Panc1 (cell line): Measurements from ENCODE around the gene GCK. TPM values are rescaled to one million over a fixed set of nuclear protein-coding genes. Genes with fewer than 3 reads are reported as not detected.

Source experiments
- ATAC-seq: fragments of 200-7000 bp; cut with Tn5 transposase; 2 replicates; pipeline ENCODE4 v1.9.1; 2020; ENCODE audit warnings: mild to moderate bottlenecking, moderate library complexity
- BruUV-seq: library from RNA; stranded (reverse); fragments of 400-500 nt; replicated peaks from 2 replicates; lab custom pipeline; 2021; lab: Mats Ljungman, UMichigan
- CTCF ChIA-PET: fragments of 300-600 bp; sonication (Branson Sonifier 250); formaldehyde crosslinking; loops from one replicate; lab custom pipeline; 2022; ENCODE audit warnings: antibody characterized with exemption; lab: Charles Lee
- POLR2A ChIA-PET: fragments of 300-600 bp; sonication (Branson Sonifier 250); formaldehyde crosslinking; loops from one replicate; lab custom pipeline; 2022; ENCODE audit warnings: antibody characterized with exemption; lab: Charles Lee
- DNase-seq: peaks from one replicate; pipeline ENCODE4 v3.0.0-alpha.2; 2010; ENCODE audit warnings: low read depth, low spot score
- H3K27ac ChIP-seq: 2 replicates; pipeline ENCODE4 v1.5.1; 2011; ENCODE audit warnings: mild to moderate bottlenecking, low read length, inconsistent platforms
- H3K27me3 ChIP-seq: fragments of 200-500 bp; sonication (Bioruptor generic); 2 replicates; pipeline ENCODE4 v1.6.0; 2014; ENCODE audit warnings: low read length, inconsistent platforms; ENCODE audit not compliant: control insufficient read depth, insufficient read depth
- H3K36me3 ChIP-seq: fragments of 200-500 bp; sonication (Bioruptor generic); 2 replicates; pipeline ENCODE4 v1.5.1; 2014; ENCODE audit warnings: inconsistent platforms, mild to moderate bottlenecking, low read length, moderate library complexity; ENCODE audit not compliant: control insufficient read depth, insufficient read depth
- H3K4me1 ChIP-seq: 2 replicates; pipeline ENCODE4 v1.5.1; 2011; ENCODE audit warnings: inconsistent platforms, mild to moderate bottlenecking, low read length, moderate library complexity; ENCODE audit not compliant: control insufficient read depth, insufficient read depth
- H3K4me3 ChIP-seq, 2 experiments: 2 replicates each; pipeline ENCODE4 v1.5.1; 2011 to 2012; ENCODE audit warnings: low read depth in 2 of 2, low read length in 2 of 2, mild to moderate bottlenecking in 2 of 2, inconsistent platforms in 1 of 2, moderate library complexity in 1 of 2
- H3K9me3 ChIP-seq: fragments of 200-500 bp; sonication (Bioruptor generic); 2 replicates; pipeline ENCODE4 v1.5.1; 2014; ENCODE audit warnings: low read depth, mild to moderate bottlenecking, inconsistent platforms, low read length, moderate library complexity; ENCODE audit not compliant: control insufficient read depth, insufficient read depth
- CTCF ChIP-seq: fragments of 450-650 bp; IDR thresholded peaks from 2 replicates; pipeline ENCODE4 v1.5.1; 2017; ENCODE audit warnings: mild to moderate bottlenecking
- POLR2AphosphoS5 ChIP-seq: IDR thresholded peaks from 2 replicates; pipeline ENCODE4 v1.6.1; 2012; ENCODE audit warnings: mild to moderate bottlenecking, low read depth, low read length, moderate library complexity
- REST ChIP-seq, 2 experiments: IDR thresholded peaks; 2 replicates each; pipeline ENCODE4 v1.6.1; 2011 to 2012; ENCODE audit warnings: low read depth in 2 of 2, control low read depth in 1 of 2, low read length in 1 of 2, mild to moderate bottlenecking in 1 of 2, moderate library complexity in 1 of 2; ENCODE audit not compliant: insufficient read depth in 1 of 2
- SIN3A ChIP-seq: IDR thresholded peaks from 2 replicates; pipeline ENCODE4 v1.6.1; 2012; ENCODE audit warnings: low read depth, mild to moderate bottlenecking, low read length, moderate library complexity, borderline replicate concordance; ENCODE audit not compliant: insufficient read depth
- TCF7L2 ChIP-seq: IDR thresholded peaks from 2 replicates; pipeline ENCODE4 v1.6.1; 2011; ENCODE audit warnings: mild to moderate bottlenecking, low read depth, low read length, inconsistent platforms
- in situ Hi-C: cut with HindIII; loops from 2 replicates; pipeline ENCODE4 v1.10.0; 2016; ENCODE audit warnings: low sequenced_read_pairs, low pct_unique_long_range_greater_than_20kb
- intact Hi-C: fragments of 100-400 bp; cut with micrococcal nuclease; formaldehyde crosslinking; loops from one replicate; pipeline ENCODE4 v1.10.0; 2022; ENCODE audit not compliant: unreplicated experiment
- total RNA-seq: library from RNA; stranded (reverse); gene quantifications from one replicate; pipeline ENCODE4 v1.2.1, GENCODE V29; 2021; ENCODE audit not compliant: unreplicated experiment

GCK gene
- total RNA-seq, 1 experiment from 2014 or later, result 0.36 TPM

GRCh38 chr7:44186736-44187135 is 2.5 kb downstream of the GCK start:
- intact Hi-C loops, result no loop called here
- H3K4me1 ChIP-seq, result peaks cover 21% of the 10 kb centered on the region
- peaks cover 4% of the 10 kb centered on the region; the same call in 1 of the 2 replicates for H3K9me3 ChIP-seq
- no peaks in the 10 kb centered on the region for H3K27me3 ChIP-seq
- DNase-seq (no peak), ATAC-seq (no peak)
- in situ Hi-C loops, result no loop called here
- no peaks in the 10 kb centered on the region for H3K36me3 ChIP-seq
- H3K4me3 ChIP-seq, result no peak overlapping the region
- no TSS peak for BruUV-seq
- ChIA-PET POLR2A (no interaction called here), CTCF (no interaction called here)
- no peak overlapping the region for H3K27ac ChIP-seq
- TF ChIP-seq REST (IDR thresholded peaks at IDR 0.05; ENCODE audit: insufficient read depth in 1 of 2, low read depth in 2 of 2, low read length in 1 of 2) (no peak), CTCF (no peak), POLR2AphosphoS5 (no peak), SIN3A (no peak), TCF7L2 (no peak)

- Histone ChIP-seq H3K27me3 (no peaks in the 10 kb centered on the region), H3K4me1 (peaks cover 21% of the 10 kb centered on the region), H3K36me3 (no peaks in the 10 kb centered on the region), H3K27ac (no peak overlapping the region; the same call in 1 of the 2 replicates), H3K4me3 (no peak overlapping the region), H3K9me3 (peaks cover 4% of the 10 kb centered on the region; the same call in 1 of the 2 replicates)
- BruUV-seq, result no TSS peak
- in situ Hi-C loops, result no loop called here
- no peak for ATAC-seq
- TF ChIP-seq CTCF, result no peak
- no peak for TF ChIP-seq SIN3A
- TF ChIP-seq TCF7L2, result no peak
- TF ChIP-seq REST (IDR thresholded peaks at IDR 0.05; ENCODE audit: insufficient read depth in 1 of 2, low read depth in 2 of 2, low read length in 1 of 2), result no peak
- no peak for TF ChIP-seq POLR2AphosphoS5
- CTCF ChIA-PET, result no interaction called here
- no peak for DNase-seq
- POLR2A ChIA-PET, result interaction anchor here (0.6 kb wide), 1 partner anchor 61 kb away, joined by 4 read pairs; no protein-coding TSS in a partner anchor
- intact Hi-C loops, result no loop called here
Observed at GRCh38 chr7:44185729-44186128, 3.5 kb downstream of the GCK start.
